Neural cell (in vitro differentiated cells): Measurements from ENCODE around the gene CRPPA. TPM values are rescaled to one million over a fixed set of nuclear protein-coding genes. Genes with fewer than 3 reads are reported as not detected.

Experiments used
- H2AFZ ChIP-seq: fragments of 200-600, 300-800 bp; sonication (generic), shearing (Covaris generic); 2 replicates; pipeline ENCODE4 v1.6.0; 2014; ENCODE audit warnings: low read depth, mild to moderate bottlenecking, antibody characterized with exemption, low read length, moderate library complexity
- H3F3A ChIP-seq: fragments of 200-600 bp; shearing (Covaris generic); 2 replicates; pipeline ENCODE4 v1.6.1; 2016; ENCODE audit warnings: mild to moderate bottlenecking, moderate library complexity, mixed read lengths, antibody characterized with exemption, low read length; ENCODE audit not compliant: insufficient read depth, poor library complexity, severe bottlenecking
- H3K27ac ChIP-seq: fragments of 200-600, 300-800 bp; sonication (generic), shearing (Covaris generic); 2 replicates; pipeline ENCODE4 v1.5.1; 2014; ENCODE audit warnings: mild to moderate bottlenecking, low read length, moderate library complexity
- H3K27me3 ChIP-seq: fragments of 300-800, 200-600 bp; sonication (generic), shearing (Covaris generic); 2 replicates; pipeline ENCODE4 v1.6.0; 2014; ENCODE audit warnings: mild to moderate bottlenecking, low read depth, low read length, moderate library complexity; ENCODE audit not compliant: insufficient read depth
- H3K36me3 ChIP-seq: fragments of 300-800, 200-600 bp; sonication (generic), shearing (Covaris generic); 2 replicates; pipeline ENCODE4 v1.5.1; 2014; ENCODE audit warnings: mild to moderate bottlenecking, antibody characterized with exemption, low read length, moderate library complexity; ENCODE audit not compliant: insufficient read depth
- H3K4me2 ChIP-seq: fragments of 300-800, 200-600 bp; sonication (generic), shearing (Covaris generic); 2 replicates; pipeline ENCODE4 v1.6.0; 2014; ENCODE audit warnings: mild to moderate bottlenecking, low read length
- H3K4me3 ChIP-seq: fragments of 300-800, 200-600 bp; sonication (generic), shearing (Covaris generic); 2 replicates; pipeline ENCODE4 v1.5.1; 2014; ENCODE audit warnings: mild to moderate bottlenecking, low read length, moderate library complexity
- H3K79me2 ChIP-seq: fragments of 200-600 bp; shearing (Covaris generic); replicated peaks from 2 replicates; pipeline ENCODE4 v1.6.0; 2014; ENCODE audit warnings: mild to moderate bottlenecking, low read length, moderate library complexity; ENCODE audit not compliant: insufficient read depth
- H3K9ac ChIP-seq: fragments of 300-800, 200-600 bp; sonication (generic), shearing (Covaris generic); 2 replicates; pipeline ENCODE4 v1.6.1; 2016; ENCODE audit warnings: mild to moderate bottlenecking, low read length, mixed read lengths
- H3K9me2 ChIP-seq: fragments of 200-600 bp; shearing (Covaris generic); 2 replicates; pipeline ENCODE4 v1.6.1; 2016; ENCODE audit warnings: mild to moderate bottlenecking, low read length, mixed read lengths; ENCODE audit not compliant: insufficient read depth
- H3K9me3 ChIP-seq: fragments of 200-600, 300-800 bp; sonication (generic), shearing (Covaris generic); 2 replicates; pipeline ENCODE4 v1.6.1; 2016; ENCODE audit warnings: mild to moderate bottlenecking, mixed run types, low read length, moderate library complexity, mixed read lengths
- H4K20me1 ChIP-seq: fragments of 200-600 bp; shearing (Covaris generic); 2 replicates; pipeline ENCODE4 v1.6.1; 2016; ENCODE audit warnings: mild to moderate bottlenecking, mixed run types; ENCODE audit not compliant: insufficient read depth
- EP300 ChIP-seq: fragments of 450-650 bp; conservative IDR thresholded peaks from 2 replicates; pipeline ENCODE4 v1.6.1; 2014; ENCODE audit warnings: antibody characterized with exemption, mild to moderate bottlenecking, moderate library complexity; ENCODE audit not compliant: poor library complexity, severe bottlenecking
- EZH2 ChIP-seq: fragments of 200-600, 300-800 bp; shearing (Covaris generic), sonication (generic); IDR thresholded peaks from 2 replicates; pipeline ENCODE4 v1.6.1; 2014; ENCODE audit warnings: antibody characterized with exemption, low read length, borderline replicate concordance, mild to moderate bottlenecking; ENCODE audit not compliant: insufficient read depth, poor library complexity, severe bottlenecking
- MXI1 ChIP-seq: fragments of 450-650 bp; conservative IDR thresholded peaks from 2 replicates; pipeline ENCODE4 v1.6.1; 2014; ENCODE audit warnings: antibody characterized with exemption, mild to moderate bottlenecking; ENCODE audit not compliant: poor library complexity, severe bottlenecking
- POLR2AphosphoS5 ChIP-seq: IDR thresholded peaks from 2 replicates; pipeline ENCODE4 v1.6.1; 2012
- RAD21 ChIP-seq: fragments of 450-650 bp; conservative IDR thresholded peaks from 2 replicates; pipeline ENCODE4 v1.6.1; 2014; ENCODE audit warnings: antibody characterized with exemption, mild to moderate bottlenecking, moderate library complexity
- SMC3 ChIP-seq: fragments of 450-650 bp; conservative IDR thresholded peaks from 2 replicates; pipeline ENCODE4 v1.6.1; 2014; ENCODE audit warnings: antibody characterized with exemption, mild to moderate bottlenecking, moderate library complexity; ENCODE audit not compliant: poor library complexity
- TAF1 ChIP-seq: IDR thresholded peaks from 2 replicates; pipeline ENCODE4 v1.6.1; 2012; ENCODE audit warnings: low read depth
- polyA plus RNA-seq: library from polyadenylated mRNA; depleted of rRNA; stranded (reverse); fragments of >200 nt; gene quantifications from 2 replicates; pipeline ENCODE4 v1.2.3, GENCODE V29; 2014
- TF ChIP-seq, protein P1 (sequence below): IDR thresholded peaks from 2 replicates; pipeline ENCODE4 v1.6.1; 2012; ENCODE audit warnings: borderline replicate concordance
- TF ChIP-seq, protein P2 (sequence below): fragments of 450-650 bp; IDR thresholded peaks from 2 replicates; pipeline ENCODE4 v1.5.1; 2014; ENCODE audit warnings: antibody characterized with exemption, mild to moderate bottlenecking, moderate library complexity; ENCODE audit not compliant: poor library complexity, severe bottlenecking

CRPPA gene
- polyA plus RNA-seq, 1 donor from 2014 or later = 0.05 TPM

DNA sequence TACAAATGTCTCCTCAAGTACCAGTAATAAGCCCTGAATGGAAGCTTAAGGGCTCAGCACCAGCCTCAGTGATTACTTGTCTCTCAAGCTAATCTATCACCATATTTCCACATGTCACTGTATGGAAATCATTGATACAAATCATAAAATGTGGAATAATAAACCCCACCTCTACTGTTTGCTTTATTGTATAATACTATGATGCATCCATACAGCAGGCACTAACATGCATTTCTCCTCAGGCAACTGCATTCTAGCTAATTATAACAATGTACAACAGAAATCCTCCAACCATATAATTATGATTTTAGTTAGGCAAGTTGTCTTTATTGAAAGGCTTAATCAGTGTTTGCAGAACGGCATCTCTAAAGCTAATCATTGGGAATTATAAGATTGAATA, 26.2 kb downstream of the CRPPA start:
- TF ChIP-seq EP300 (no peak), EZH2 (no peak)
- no peaks in the 10 kb centered on the region for H3K27me3 ChIP-seq
- no peak overlapping the region for H3K27ac ChIP-seq
- no peak overlapping the region for H3K9ac ChIP-seq
- peaks cover 33% of the 10 kb centered on the region for H3K9me3 ChIP-seq
- no peaks in the 10 kb centered on the region for H4K20me1 ChIP-seq
- H3K9me2 ChIP-seq = no peaks in the 10 kb centered on the region
- H3K79me2 ChIP-seq = no peaks in the 10 kb centered on the region
- no peak overlapping the region for H3K4me2 ChIP-seq
- no peak overlapping the region for H3K4me3 ChIP-seq
- H2AFZ ChIP-seq = no peak overlapping the region
- H3K36me3 ChIP-seq = peaks cover 21% of the 10 kb centered on the region
- H3F3A ChIP-seq = no peaks in the 10 kb centered on the region

DNA sequence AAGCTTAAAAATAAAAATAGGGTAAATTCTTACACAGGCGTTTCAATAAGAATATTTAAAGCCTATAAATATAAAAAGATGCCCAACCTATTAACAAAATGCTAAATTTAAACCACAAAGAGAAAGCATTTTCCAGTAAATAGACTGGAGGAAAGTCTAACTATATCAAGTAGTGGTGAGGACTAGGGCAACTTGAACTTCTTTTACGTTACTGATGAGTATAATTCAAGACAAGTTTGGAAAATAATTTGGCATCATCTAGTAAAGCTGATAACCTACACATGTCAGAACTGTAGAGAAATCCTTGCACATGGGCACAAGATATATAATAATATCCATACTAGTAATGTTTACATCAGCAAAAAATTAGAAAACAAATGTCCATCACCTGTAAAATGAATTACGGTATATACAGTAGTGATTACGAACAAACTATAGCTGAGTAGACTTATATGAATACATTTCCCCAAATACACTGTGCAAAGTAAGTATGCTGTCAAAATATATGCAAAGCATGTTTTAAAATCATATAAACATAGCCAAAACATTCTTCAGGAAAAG, 27.4 kb downstream of the CRPPA start:
- TF ChIP-seq, protein P1, sequence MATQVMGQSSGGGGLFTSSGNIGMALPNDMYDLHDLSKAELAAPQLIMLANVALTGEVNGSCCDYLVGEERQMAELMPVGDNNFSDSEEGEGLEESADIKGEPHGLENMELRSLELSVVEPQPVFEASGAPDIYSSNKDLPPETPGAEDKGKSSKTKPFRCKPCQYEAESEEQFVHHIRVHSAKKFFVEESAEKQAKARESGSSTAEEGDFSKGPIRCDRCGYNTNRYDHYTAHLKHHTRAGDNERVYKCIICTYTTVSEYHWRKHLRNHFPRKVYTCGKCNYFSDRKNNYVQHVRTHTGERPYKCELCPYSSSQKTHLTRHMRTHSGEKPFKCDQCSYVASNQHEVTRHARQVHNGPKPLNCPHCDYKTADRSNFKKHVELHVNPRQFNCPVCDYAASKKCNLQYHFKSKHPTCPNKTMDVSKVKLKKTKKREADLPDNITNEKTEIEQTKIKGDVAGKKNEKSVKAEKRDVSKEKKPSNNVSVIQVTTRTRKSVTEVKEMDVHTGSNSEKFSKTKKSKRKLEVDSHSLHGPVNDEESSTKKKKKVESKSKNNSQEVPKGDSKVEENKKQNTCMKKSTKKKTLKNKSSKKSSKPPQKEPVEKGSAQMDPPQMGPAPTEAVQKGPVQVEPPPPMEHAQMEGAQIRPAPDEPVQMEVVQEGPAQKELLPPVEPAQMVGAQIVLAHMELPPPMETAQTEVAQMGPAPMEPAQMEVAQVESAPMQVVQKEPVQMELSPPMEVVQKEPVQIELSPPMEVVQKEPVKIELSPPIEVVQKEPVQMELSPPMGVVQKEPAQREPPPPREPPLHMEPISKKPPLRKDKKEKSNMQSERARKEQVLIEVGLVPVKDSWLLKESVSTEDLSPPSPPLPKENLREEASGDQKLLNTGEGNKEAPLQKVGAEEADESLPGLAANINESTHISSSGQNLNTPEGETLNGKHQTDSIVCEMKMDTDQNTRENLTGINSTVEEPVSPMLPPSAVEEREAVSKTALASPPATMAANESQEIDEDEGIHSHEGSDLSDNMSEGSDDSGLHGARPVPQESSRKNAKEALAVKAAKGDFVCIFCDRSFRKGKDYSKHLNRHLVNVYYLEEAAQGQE = no peak
- TF ChIP-seq POLR2AphosphoS5 (no peak), TAF1 (no peak), MXI1 (no peak), SMC3 (no peak), RAD21 (no peak), EP300 (no peak)
- TF ChIP-seq, protein P2, sequence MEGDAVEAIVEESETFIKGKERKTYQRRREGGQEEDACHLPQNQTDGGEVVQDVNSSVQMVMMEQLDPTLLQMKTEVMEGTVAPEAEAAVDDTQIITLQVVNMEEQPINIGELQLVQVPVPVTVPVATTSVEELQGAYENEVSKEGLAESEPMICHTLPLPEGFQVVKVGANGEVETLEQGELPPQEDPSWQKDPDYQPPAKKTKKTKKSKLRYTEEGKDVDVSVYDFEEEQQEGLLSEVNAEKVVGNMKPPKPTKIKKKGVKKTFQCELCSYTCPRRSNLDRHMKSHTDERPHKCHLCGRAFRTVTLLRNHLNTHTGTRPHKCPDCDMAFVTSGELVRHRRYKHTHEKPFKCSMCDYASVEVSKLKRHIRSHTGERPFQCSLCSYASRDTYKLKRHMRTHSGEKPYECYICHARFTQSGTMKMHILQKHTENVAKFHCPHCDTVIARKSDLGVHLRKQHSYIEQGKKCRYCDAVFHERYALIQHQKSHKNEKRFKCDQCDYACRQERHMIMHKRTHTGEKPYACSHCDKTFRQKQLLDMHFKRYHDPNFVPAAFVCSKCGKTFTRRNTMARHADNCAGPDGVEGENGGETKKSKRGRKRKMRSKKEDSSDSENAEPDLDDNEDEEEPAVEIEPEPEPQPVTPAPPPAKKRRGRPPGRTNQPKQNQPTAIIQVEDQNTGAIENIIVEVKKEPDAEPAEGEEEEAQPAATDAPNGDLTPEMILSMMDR = no peak
- Histone ChIP-seq H3K4me2 (no peak overlapping the region), H3K9me3 (peaks cover 21% of the 10 kb centered on the region), H3F3A (no peaks in the 10 kb centered on the region), H2AFZ (no peak overlapping the region), H3K79me2 (no peaks in the 10 kb centered on the region), H3K9ac (no peak overlapping the region), H3K4me3 (no peak overlapping the region), H3K27ac (no peak overlapping the region), H3K27me3 (no peaks in the 10 kb centered on the region), H4K20me1 (no peaks in the 10 kb centered on the region), H3K36me3 (peaks cover 16% of the 10 kb centered on the region), H3K9me2 (no peaks in the 10 kb centered on the region)
